Testis (tissue), 2 donors: ENCODE measurements around the gene SMYD3.

Source experiments
- CTCF ChIP-seq, 3 experiments: fragments of 450-650 bp in 2 of 3; fragments of 200-600 bp in 1 of 3; sonication (generic) in 1 of 3; IDR thresholded peaks; one replicate each; pipeline ENCODE4 v1.5.1; 2016 to 2019; ENCODE audit warnings: antibody characterized with exemption in 3 of 3, mild to moderate bottlenecking in 2 of 3, moderate library complexity in 1 of 3
- POLR2A ChIP-seq: fragments of 450-650 bp; IDR thresholded peaks from one replicate; pipeline ENCODE4 v1.6.1; 2017; ENCODE audit warnings: antibody characterized with exemption, mild to moderate bottlenecking, moderate library complexity

- TF ChIP-seq CTCF (IDR thresholded peaks at IDR 0.05) (no peak), POLR2A (no peak)
Observed at GRCh38 chr1:246000638-246001015, 506.5 kb downstream of the SMYD3 start.
